K562 (cell line): ENCODE measurements around the gene TMEM143. TPM values are rescaled to one million over a fixed set of nuclear protein-coding genes. Genes with fewer than 3 reads are reported as not detected.

Experiments
- BRCA1 ChIP-seq, 2 experiments: fragments of 450-650 bp in 1 of 2; sonication (generic) in 1 of 2; formaldehyde crosslinking in 1 of 2; IDR thresholded peaks; 2 replicates each; pipeline versions ENCODE4 v1.5.0 to v1.6.1; 2017 to 2020; ENCODE audit warnings: mild to moderate bottlenecking in 1 of 2, missing genetic modification reagents in 1 of 2
- CHD7 ChIP-seq: fragments of 200-600 bp; sonication (generic); IDR thresholded peaks from one replicate; pipeline ENCODE4 v1.6.1; 2012; ENCODE audit warnings: mild to moderate bottlenecking, low read depth, low read length, inconsistent platforms
- ESRRA ChIP-seq: fragments of 450-650 bp; IDR thresholded peaks from 2 replicates; pipeline ENCODE4 v1.6.1; 2014; ENCODE audit warnings: low read depth, mild to moderate bottlenecking, moderate library complexity, borderline replicate concordance
- EWSR1 ChIP-seq: fragments of 450-650 bp; IDR thresholded peaks from 2 replicates; pipeline ENCODE4 v1.6.1; 2018; ENCODE audit warnings: borderline replicate concordance, mild to moderate bottlenecking, low read depth, moderate library complexity; ENCODE audit not compliant: partially characterized antibody
- FIP1L1 ChIP-seq: fragments of 200-400 bp; formaldehyde crosslinking; IDR thresholded peaks from 2 replicates; pipeline ENCODE4 v1.6.1; 2018; ENCODE audit warnings: mild to moderate bottlenecking, low read depth, low read length; ENCODE audit not compliant: poor library complexity, severe bottlenecking
- JUNB ChIP-seq: fragments of 450-650 bp; formaldehyde crosslinking; conservative IDR thresholded peaks from 2 replicates; pipeline ENCODE4 v1.4.0; 2020; ENCODE audit warnings: mild to moderate bottlenecking
- MYC ChIP-seq, 2 experiments: fragments of 250-450 bp in 1 of 2; sonication (Bioruptor Pico) in 1 of 2; IDR thresholded peaks; 2 replicates each; pipeline versions ENCODE4 v1.5.1 to v1.6.1; 2012 to 2021; ENCODE audit warnings: low read depth in 2 of 2, borderline replicate concordance in 1 of 2, improper control_type of control experiment in 1 of 2, low read length in 1 of 2, mild to moderate bottlenecking in 1 of 2, moderate library complexity in 1 of 2
- PCBP2 ChIP-seq: fragments of 200-400 bp; formaldehyde crosslinking; IDR thresholded peaks from 2 replicates; pipeline ENCODE4 v1.6.1; 2018; ENCODE audit warnings: low read length, low read depth, mild to moderate bottlenecking, moderate library complexity; ENCODE audit not compliant: poor library complexity, severe bottlenecking
- ZBTB1 ChIP-seq: sonication (generic); formaldehyde crosslinking; IDR thresholded peaks from 2 replicates; pipeline ENCODE4 v1.8.1; 2023; ENCODE audit warnings: missing genetic modification reagents, low read depth, mild to moderate bottlenecking, borderline replicate concordance
- ZBTB33 ChIP-seq: sonication (generic); formaldehyde crosslinking; IDR thresholded peaks from 2 replicates; pipeline ENCODE4 v1.8.1; 2023; ENCODE audit warnings: mild to moderate bottlenecking, missing genetic modification reagents
- ZNF133 ChIP-seq: fragments of 250-450 bp; sonication (Bioruptor Pico); IDR thresholded peaks from 2 replicates; pipeline ENCODE4 v1.4.0; 2020; ENCODE audit warnings: mild to moderate bottlenecking
- ZNF134 ChIP-seq: fragments of 250-450 bp; sonication (Bioruptor Pico); conservative IDR thresholded peaks from 2 replicates; pipeline ENCODE4 v1.4.0; 2020
- ZNF561 ChIP-seq: fragments of 450-650 bp; formaldehyde crosslinking; conservative IDR thresholded peaks from 2 replicates; pipeline ENCODE4 v1.4.0; 2020; ENCODE audit warnings: mild to moderate bottlenecking, moderate library complexity
- polyA plus RNA-seq, 8 experiments: library from polyadenylated mRNA; depleted of rRNA in 4 of 8; stranded (reverse) in 5 of 8; unstranded in 3 of 8; fragments of >200 nt; fragmentation: Nextera tagmentation in 2 of 8; fragmentation: Illumina TruSeq in 1 of 8; extraction: Ambion mirVana in 2 of 8; extraction: Trizol in 1 of 8; gene quantifications; 2 replicates each; pipeline versions ENCODE4 v1.2.1 to v1.2.3, GENCODE V29; 2011 to 2014; ENCODE audit warnings: inconsistent platforms in 1 of 8, missing spikeins in 1 of 8
- total RNA-seq, 7 experiments: library from RNA; depleted of rRNA in 6 of 7; stranded (reverse); fragments of >200 nt in 6 of 7; fragmentation: Illumina TruSeq in 2 of 7; extraction: Trizol in 2 of 7; gene quantifications; 2 replicates each; pipeline versions ENCODE4 v1.2.1 to v1.2.3, GENCODE V29; 2011 to 2021; ENCODE audit warnings: low replicate concordance in 1 of 7

The TMEM143 gene
- total and polyA plus RNA-seq, 9 of the 15 experiments (the other 6 are each of a cell fraction or from before 2014, with no cell fraction given) = 0.66 to 8.8 (median 4.3) TPM

- TF ChIP-seq ZBTB33 = peak; percentile 98
- no peak for TF ChIP-seq FIP1L1
- no peak for TF ChIP-seq MYC (IDR thresholded peaks at IDR 0.05; ENCODE audit: low read depth, low read length)
- TF ChIP-seq MYC (CRISPR knock-in tag; IDR thresholded peaks at IDR 0.05; ENCODE audit: borderline replicate concordance, low read depth) = no peak
- TF ChIP-seq ZNF134 (CRISPR knock-in tag) = no peak
- no peak for TF ChIP-seq ZNF133
- no peak for TF ChIP-seq JUNB (CRISPR knock-in tag)
- TF ChIP-seq EWSR1 = no peak
- no peak for TF ChIP-seq CHD7
- no peak for TF ChIP-seq ZNF561
- no peak for TF ChIP-seq ZBTB1 (CRISPR knock-in tag)
- no peak for TF ChIP-seq PCBP2
- peak; percentile 92 for TF ChIP-seq ESRRA
- no peak for TF ChIP-seq BRCA1 (IDR thresholded peaks at IDR 0.05)
- TF ChIP-seq BRCA1 (CRISPR knock-in tag; IDR thresholded peaks at IDR 0.05) = no peak
Observed at GRCh38 chr19:48354332-48354992, 9.3 kb downstream of the TMEM143 start (continued).
